Medulla oblongata (tissue), 1 donor: ENCODE results near the gene FITM2.
"Not testable (repeated sequence)": the region's sequence is repeated elsewhere in the genome, so short reads cannot be mapped to it uniquely, and the experiment has no call there.

Experiments
- DNase-seq: peaks from one replicate; pipeline ENCODE4 v3.0.0-alpha.2; 2015; ENCODE audit errors: extremely low spot score

Gene FITM2

DNA sequence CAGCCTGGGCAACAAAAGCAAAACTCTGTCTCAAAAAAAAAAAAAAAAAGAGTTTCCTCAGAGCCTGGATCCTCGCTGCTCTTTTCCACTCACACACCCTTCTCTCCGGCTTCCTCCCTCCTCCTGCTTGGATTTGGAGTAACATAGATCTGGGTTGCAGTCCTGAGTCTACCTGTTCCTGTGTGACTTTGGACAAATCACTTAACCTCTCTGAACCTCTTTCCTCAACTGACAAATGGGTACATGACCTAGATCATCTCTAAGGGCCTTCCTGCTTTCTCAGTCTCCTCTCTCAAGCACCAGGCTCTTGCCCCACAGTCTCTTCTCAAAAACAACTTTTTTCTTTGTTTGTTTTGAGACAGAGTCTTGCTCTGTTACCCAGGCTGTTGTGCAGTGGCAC, 20.2 kb upstream of the FITM2 start:
- no peak for DNase-seq

GRCh38 chr20:44328428-44328827, 17.4 kb upstream of the FITM2 start:
- no peak for DNase-seq

DNA sequence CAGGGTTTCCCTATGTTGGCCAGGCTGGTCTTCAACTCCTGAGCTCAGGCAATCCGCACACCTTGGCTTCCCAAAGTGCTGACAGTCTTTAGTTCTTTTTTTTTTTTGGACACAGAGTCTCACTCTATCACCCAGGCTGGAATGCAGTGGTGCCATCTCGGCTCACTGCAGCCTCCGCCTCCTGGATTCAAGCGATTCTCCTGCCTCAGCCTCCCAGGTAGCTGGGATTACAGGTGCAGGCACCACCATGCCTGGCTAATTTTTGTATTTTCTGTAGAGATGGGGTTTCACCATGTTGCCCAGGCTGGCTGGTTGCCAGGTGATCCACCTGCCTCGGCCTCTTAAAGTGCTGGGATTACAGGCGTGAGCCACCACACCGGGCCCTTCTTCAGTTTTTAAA, 16.7 kb upstream of the FITM2 start:
- not testable (repeated sequence) for DNase-seq

- no peak for DNase-seq
Measured at GRCh38 chr20:44326391-44327159, 15.6 kb upstream of the FITM2 start.

DNA sequence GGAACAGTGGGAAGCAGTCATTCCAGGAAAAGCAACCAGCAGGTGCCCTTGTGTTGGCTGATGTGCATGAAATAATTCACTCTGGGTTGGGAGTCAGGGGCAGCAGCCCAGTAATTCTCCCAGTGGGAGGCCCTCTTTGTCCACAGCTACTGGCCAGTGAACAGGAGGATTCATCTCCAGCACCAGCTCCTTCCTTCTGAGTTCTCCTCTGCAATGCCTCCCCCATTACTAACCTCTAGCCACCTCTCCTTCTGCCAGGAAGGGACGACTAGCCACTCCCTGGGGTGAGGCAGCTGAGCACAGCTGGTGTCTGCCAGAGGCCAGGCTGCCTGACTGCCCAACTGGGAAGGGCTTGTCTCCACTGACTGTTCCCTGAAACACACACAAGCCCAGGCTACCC, 13.3 kb upstream of the FITM2 start:
- DNase-seq = no peak

DNA sequence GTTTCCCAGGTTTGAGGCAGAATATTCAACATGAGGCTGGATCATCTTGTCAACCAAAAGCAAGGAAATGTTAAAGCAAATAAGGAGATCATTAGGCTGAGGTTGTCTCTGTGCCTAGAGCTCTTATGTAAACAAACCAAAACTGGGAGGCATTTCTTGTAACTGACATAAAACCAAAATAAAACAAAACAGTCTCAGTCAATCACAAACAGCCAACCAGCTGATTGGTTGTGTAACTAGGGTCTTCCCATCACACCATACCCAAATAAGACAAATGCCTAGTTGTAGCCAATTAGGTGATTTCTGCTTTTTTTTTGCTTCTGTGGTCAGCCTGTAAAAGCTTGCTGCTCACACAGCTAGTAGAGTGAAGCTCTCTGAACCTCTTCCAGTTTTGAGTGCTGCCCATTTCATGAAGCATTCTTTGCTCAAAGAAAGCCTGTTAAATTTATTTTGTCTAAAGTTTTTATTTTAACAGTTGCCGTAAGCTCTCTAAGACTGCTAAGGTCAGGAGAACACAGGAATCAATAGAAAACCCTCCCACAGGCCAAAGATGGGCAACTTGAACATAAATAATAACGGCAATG, 8.9 kb upstream of the FITM2 start:
- no peak for DNase-seq

- no peak for DNase-seq
Measured at GRCh38 chr20:44314870-44315269, 3.9 kb upstream of the FITM2 start.

- DNase-seq = peak; percentile 29
Measured at GRCh38 chr20:44309763-44310663, 989 bp downstream of the FITM2 start.

GRCh38 chr20:44306927-44307326, 4.1 kb downstream of the FITM2 start:
- no peak for DNase-seq

GRCh38 chr20:44304383-44304782, 6.6 kb downstream of the FITM2 start:
- no peak for DNase-seq

DNA sequence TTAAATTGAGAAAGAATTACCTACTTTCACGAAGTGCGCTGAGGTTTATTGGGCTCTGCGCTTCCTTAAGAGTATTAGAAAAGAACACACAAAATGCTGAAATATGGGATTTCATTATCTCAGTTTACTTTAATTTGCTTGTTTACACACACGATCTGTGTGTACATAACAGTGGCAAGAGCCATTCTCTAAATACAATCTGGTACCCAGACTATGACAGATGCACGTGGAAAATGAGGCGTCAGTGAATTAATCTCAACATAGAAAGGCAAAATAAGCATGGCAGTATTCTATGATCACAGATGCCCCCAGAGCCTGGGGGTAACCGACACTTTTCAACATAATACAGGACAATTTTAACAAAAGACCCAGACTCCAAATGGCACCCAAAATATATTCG, 8.3 kb downstream of the FITM2 start:
- DNase-seq = no peak

- no peak for DNase-seq
Measured at GRCh38 chr20:44302026-44302669, 8.9 kb downstream of the FITM2 start.

DNA sequence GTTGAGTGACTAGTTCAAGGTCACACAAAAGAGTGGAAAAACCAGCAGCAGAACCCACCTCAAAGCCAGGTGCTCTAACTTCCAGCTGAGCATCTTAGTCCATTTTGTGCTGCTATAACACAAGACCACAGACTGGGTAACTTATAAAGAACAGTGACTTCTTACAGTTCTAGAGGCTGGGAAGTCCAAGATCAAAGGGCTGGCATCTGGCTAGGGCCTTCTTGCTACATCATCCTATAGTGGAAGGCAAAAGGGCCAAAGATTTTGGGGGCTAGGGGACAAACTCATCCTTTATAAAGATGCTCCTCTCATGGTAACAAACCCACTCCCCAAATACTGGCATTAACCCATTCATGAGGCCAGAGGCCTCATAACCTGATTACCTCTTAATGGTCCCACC, 9.7 kb downstream of the FITM2 start:
- no peak for DNase-seq

- DNase-seq = not testable (repeated sequence)
Measured at GRCh38 chr20:44299011-44299535, 11.9 kb downstream of the FITM2 start.

DNA sequence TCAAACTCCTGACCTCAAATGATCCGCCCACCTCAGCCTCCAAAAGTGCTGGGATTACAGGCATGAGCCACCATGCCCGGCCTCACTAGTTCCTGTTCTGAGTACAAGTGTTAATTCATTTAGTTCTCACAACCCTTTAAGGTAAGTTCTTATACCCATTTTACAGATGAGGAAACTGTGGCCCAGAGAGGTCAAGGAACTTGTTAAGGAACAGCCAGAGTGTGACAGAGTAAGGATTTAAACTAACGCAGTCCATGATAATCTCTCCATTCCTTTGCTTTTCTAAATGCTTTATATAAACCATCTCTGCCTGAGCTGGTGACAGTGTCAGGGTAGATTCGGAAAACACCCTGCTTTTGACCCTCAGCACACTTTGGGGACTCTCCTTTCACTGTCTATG, 13.3 kb downstream of the FITM2 start:
- DNase-seq = no peak

DNA sequence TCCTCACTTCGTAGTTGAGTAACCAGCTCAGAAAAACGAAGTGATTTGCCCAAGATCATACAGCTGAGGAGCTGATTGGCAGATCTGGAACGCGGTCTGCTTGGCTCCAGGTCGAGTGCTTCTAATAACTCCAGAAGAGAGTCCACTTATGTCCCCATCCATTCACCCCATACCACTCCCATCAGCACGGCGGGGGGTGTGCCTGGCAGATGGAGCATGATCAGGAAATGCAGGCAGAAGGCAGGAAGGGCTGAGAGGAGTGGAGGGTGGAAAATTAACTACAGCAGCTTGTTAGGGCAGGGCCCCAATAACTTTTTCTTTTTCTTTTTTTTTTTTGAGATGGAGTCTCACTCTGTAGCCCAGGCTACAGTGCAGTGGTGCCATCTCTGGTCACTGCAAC, 15.0 kb downstream of the FITM2 start:
- no peak for DNase-seq

GRCh38 chr20:44291754-44292153, 19.2 kb downstream of the FITM2 start:
- no peak for DNase-seq

DNA sequence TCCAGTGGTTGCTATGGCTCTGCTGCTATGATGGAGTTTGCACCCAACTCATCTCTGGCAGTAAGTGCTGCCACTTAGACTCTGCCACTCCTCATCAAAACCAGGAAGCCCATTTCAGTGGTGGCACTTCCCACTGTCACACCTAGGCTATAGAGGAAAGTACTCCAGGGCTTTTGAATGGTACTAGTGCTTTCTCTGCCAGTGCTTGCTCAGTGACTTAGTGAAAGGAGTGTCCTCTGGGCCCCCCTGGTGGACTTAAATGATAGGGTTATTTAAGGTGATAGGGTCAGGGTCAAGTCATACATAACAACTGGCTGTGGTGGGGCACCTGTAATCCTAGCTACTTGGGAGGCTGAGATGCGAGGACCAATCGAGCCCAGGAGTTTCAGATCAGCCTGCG, 22.8 kb downstream of the FITM2 start:
- no peak for DNase-seq

GRCh38 chr20:44287272-44288097, 23.5 kb downstream of the FITM2 start:
- DNase-seq = no peak

GRCh38 chr20:44284032-44284431, 27.0 kb downstream of the FITM2 start:
- no peak for DNase-seq

GRCh38 chr20:44282192-44282591, 28.8 kb downstream of the FITM2 start:
- DNase-seq = no peak
